Activated CD8-positive, alpha-beta T cell treated with anti-CD3 and anti-CD28 coated beads for 36 hours (primary cell): ENCODE results near the gene KCNMA1. TPM values are rescaled to one million over a fixed set of nuclear protein-coding genes. Genes with fewer than 3 reads are reported as not detected.

Experiments
- ATAC-seq: fragments of 200-7000 bp; cut with Tn5 transposase; one replicate; pipeline ENCODE4 v1.10.0; 2021; ENCODE audit warnings: mild to moderate bottlenecking, moderate library complexity
- CTCF ChIA-PET: fragments of 350-600 bp; sonication (Branson Sonifier 250); formaldehyde crosslinking; loops from one replicate; lab custom pipeline; 2021; ENCODE audit warnings: antibody characterized with exemption; lab: Charles Lee
- POLR2A ChIA-PET: fragments of 350-600 bp; sonication (Branson Sonifier 250); formaldehyde crosslinking; loops from one replicate; lab custom pipeline; 2021; ENCODE audit warnings: antibody characterized with exemption; lab: Charles Lee
- DNase-seq: peaks from one replicate; pipeline ENCODE4 v3.0.0-alpha.2; 2020
- H3K27ac Mint-ChIP-seq: one replicate; pipeline ENCODE4 v1.8.0; 2021; ENCODE audit warnings: mild to moderate bottlenecking, mixed read lengths
- H3K27me3 Mint-ChIP-seq: one replicate; pipeline ENCODE4 v1.8.0; 2021; ENCODE audit warnings: mixed read lengths
- H3K36me3 Mint-ChIP-seq: one replicate; pipeline ENCODE4 v1.8.0; 2021; ENCODE audit warnings: low read depth, mixed read lengths
- H3K4me1 Mint-ChIP-seq: one replicate; pipeline ENCODE4 v1.8.0; 2021; ENCODE audit warnings: low read depth, mixed read lengths
- H3K4me3 Mint-ChIP-seq: one replicate; pipeline ENCODE4 v1.8.0; 2021; ENCODE audit warnings: mild to moderate bottlenecking, moderate library complexity, mixed read lengths
- H3K9me3 Mint-ChIP-seq: one replicate; pipeline ENCODE4 v1.8.0; 2021; ENCODE audit warnings: mixed read lengths
- CTCF ChIP-seq: fragments of 200-600 bp; IDR thresholded peaks from one replicate; pipeline ENCODE4 v1.8.0; 2022; ENCODE audit warnings: antibody characterized with exemption, mild to moderate bottlenecking
- intact Hi-C: fragments of 100-400 bp; cut with micrococcal nuclease; formaldehyde crosslinking; loops from one replicate; pipeline ENCODE4 v1.10.0; 2022
- total RNA-seq, 2 experiments: library from RNA; stranded (reverse); gene quantifications; one replicate each; pipeline ENCODE4 v1.2.3, GENCODE V29; 2021

Gene KCNMA1
- total RNA-seq, 2 experiments from 2014 or later = 0.18 TPM; not detected in 1

- no peak overlapping the region for H3K4me3 Mint-ChIP-seq
- no peaks in the 10 kb centered on the region for H3K9me3 Mint-ChIP-seq
- no peaks in the 10 kb centered on the region for H3K36me3 Mint-ChIP-seq
- ATAC-seq (no peak), DNase-seq (no peak)
- no peaks in the 10 kb centered on the region for H3K27me3 Mint-ChIP-seq
- ChIA-PET POLR2A (no interaction called here), CTCF (no interaction called here)
- no peak for TF ChIP-seq CTCF
- H3K27ac Mint-ChIP-seq = no peak overlapping the region
- intact Hi-C loops = no loop called here
- no peaks in the 10 kb centered on the region for H3K4me1 Mint-ChIP-seq
These were observed 581.0 kb downstream of the KCNMA1 start for GRCh38 chr10:77056650-77057049.

GRCh38 chr10:77052593-77052992 is 585.0 kb downstream of the KCNMA1 start:
- Mint-ChIP-seq H3K36me3 (no peaks in the 10 kb centered on the region), H3K27me3 (no peaks in the 10 kb centered on the region), H3K4me3 (no peak overlapping the region), H3K4me1 (no peaks in the 10 kb centered on the region), H3K9me3 (no peaks in the 10 kb centered on the region), H3K27ac (no peak overlapping the region)
- TF ChIP-seq CTCF = no peak
- ATAC-seq (no peak), DNase-seq (no peak)
- intact Hi-C loops = no loop called here
- ChIA-PET POLR2A (no interaction called here), CTCF (interaction anchor here (1.1 kb wide), 1 partner anchor 67 kb away, joined by 3 read pairs; no protein-coding TSS in a partner anchor)

- TF ChIP-seq CTCF = no peak
- ChIA-PET POLR2A (no interaction called here), CTCF (interaction anchor here (1.1 kb wide), 1 partner anchor 67 kb away, joined by 3 read pairs; no protein-coding TSS in a partner anchor)
- Mint-ChIP-seq H3K27me3 (no peaks in the 10 kb centered on the region), H3K36me3 (no peaks in the 10 kb centered on the region), H3K4me3 (no peak overlapping the region), H3K4me1 (no peaks in the 10 kb centered on the region), H3K27ac (no peak overlapping the region), H3K9me3 (no peaks in the 10 kb centered on the region)
- ATAC-seq = peak; percentile 34
- intact Hi-C loops = no loop called here
- no peak for DNase-seq
These were observed 585.8 kb downstream of the KCNMA1 start for GRCh38 chr10:77051837-77052236.

- TF ChIP-seq CTCF = no peak
- Mint-ChIP-seq H3K27ac (no peak overlapping the region), H3K27me3 (no peaks in the 10 kb centered on the region), H3K4me1 (no peaks in the 10 kb centered on the region), H3K4me3 (no peak overlapping the region), H3K9me3 (no peaks in the 10 kb centered on the region), H3K36me3 (no peaks in the 10 kb centered on the region)
- ChIA-PET CTCF (no interaction called here), POLR2A (no interaction called here)
- ATAC-seq = no peak
- no peak for DNase-seq
- intact Hi-C loops = no loop called here
These were observed 587.7 kb downstream of the KCNMA1 start for GRCh38 chr10:77049896-77050295.

GRCh38 chr10:77049146-77049545 is 588.5 kb downstream of the KCNMA1 start:
- H3K36me3 Mint-ChIP-seq = no peaks in the 10 kb centered on the region
- intact Hi-C loops = no loop called here
- ChIA-PET CTCF (no interaction called here), POLR2A (no interaction called here)
- H3K27me3 Mint-ChIP-seq = no peaks in the 10 kb centered on the region
- no peak for ATAC-seq
- no peaks in the 10 kb centered on the region for H3K9me3 Mint-ChIP-seq
- H3K27ac Mint-ChIP-seq = no peak overlapping the region
- TF ChIP-seq CTCF = no peak
- no peaks in the 10 kb centered on the region for H3K4me1 Mint-ChIP-seq
- no peak overlapping the region for H3K4me3 Mint-ChIP-seq
- no peak for DNase-seq
